K562 (cell line): ENCODE results near the gene RNF166. TPM values are rescaled to one million over a fixed set of nuclear protein-coding genes. Genes with fewer than 3 reads are reported as not detected.

Source experiments
- ATAC-seq: fragments of 200-7000 bp; cut with Tn5 transposase; 3 replicates; pipeline ENCODE4 v1.9.1; 2020; ENCODE audit warnings: moderate library complexity
- BruUV-seq: library from RNA; stranded (reverse); fragments of 400-500 nt; replicated peaks from 2 replicates; lab custom pipeline; 2021; lab: Mats Ljungman, UMichigan
- CTCF ChIA-PET: fragments of 300-600 bp; formaldehyde crosslinking; extraction: SDS; loops from one replicate; lab custom pipeline; 2021; ENCODE audit warnings: low intra/inter-chr PET ratio; lab: Yijun Ruan, JAX
- POLR2A ChIA-PET: fragments of 300-600, 350-650 bp; sonication (Branson Sonifier 250); formaldehyde crosslinking; extraction: SDS; loops from one replicate; lab custom pipeline; 2021; ENCODE audit warnings: antibody characterized with exemption, inconsistent platforms; lab: Yijun Ruan, JAX
- DNase-seq, 4 experiments: peaks; one replicate each; pipeline versions ENCODE4 v3.0.0 to v3.0.0-alpha.2; 2011 to 2018; ENCODE audit warnings: low spot score in 3 of 4, mixed read lengths in 3 of 4; ENCODE audit errors: extremely low read depth in 1 of 4
- FAIRE-seq: peaks from 2 replicates; lab custom pipeline; 2011; peaks lifted over from hg19 to GRCh38; lab: Jason Lieb, UNC
- H2AFZ ChIP-seq: 2 replicates; pipeline ENCODE4 v1.6.0; 2011; ENCODE audit warnings: low read depth, low read length, control low read depth, inconsistent platforms
- H3K27ac ChIP-seq: fragments of 200-600 bp; 3 replicates; pipeline ENCODE4 v1.8.0; 2011; ENCODE audit warnings: low read depth, mild to moderate bottlenecking, control low read depth, inconsistent platforms, low read length, moderate library complexity, mixed read lengths; ENCODE audit errors: extremely low read depth
- H3K27me3 ChIP-seq, 2 experiments: fragments of 300-600 bp in 1 of 2; 2 replicates in 1 of 2; 3 replicates in 1 of 2; pipeline versions ENCODE4 v1.6.0 to v1.8.0; 2011; ENCODE audit warnings: inconsistent platforms in 2 of 2, low read length in 2 of 2, mild to moderate bottlenecking in 1 of 2, mixed read lengths in 1 of 2, moderate library complexity in 1 of 2; ENCODE audit not compliant: control insufficient read depth in 2 of 2, insufficient read depth in 2 of 2
- H3K36me3 ChIP-seq: fragments of 300-600 bp; 3 replicates; pipeline ENCODE4 v1.8.0; 2011; ENCODE audit warnings: mild to moderate bottlenecking, low read length, inconsistent platforms; ENCODE audit not compliant: control insufficient read depth, insufficient read depth
- H3K4me1 ChIP-seq, 2 experiments: fragments of 200-600 bp in 1 of 2; replicated peaks in 1 of 2; 2 replicates in 1 of 2; 3 replicates in 1 of 2; pipeline versions ENCODE4 v1.5.1 to v1.8.0; 2011; ENCODE audit warnings: inconsistent platforms in 2 of 2, low read length in 2 of 2, mild to moderate bottlenecking in 1 of 2, mixed read lengths in 1 of 2, moderate library complexity in 1 of 2; ENCODE audit not compliant: control insufficient read depth in 2 of 2, insufficient read depth in 2 of 2
- H3K4me2 ChIP-seq: 2 replicates; pipeline ENCODE4 v1.6.1; 2011; ENCODE audit warnings: low read length, control low read depth, inconsistent platforms, mixed read lengths; ENCODE audit not compliant: insufficient read depth
- H3K4me3 ChIP-seq: fragments of 200-600 bp; sonication (generic), shearing (Covaris generic); 2 replicates; pipeline ENCODE4 v1.5.1; 2016; ENCODE audit warnings: control low read depth, inconsistent platforms
- H3K79me2 ChIP-seq: fragments of 200-600 bp; 3 replicates; pipeline ENCODE4 v1.8.0; 2011; ENCODE audit warnings: low read length, inconsistent platforms; ENCODE audit not compliant: control insufficient read depth, insufficient read depth
- H3K9ac ChIP-seq, 2 experiments: 2 replicates each; pipeline versions ENCODE4 v1.6.0 to v1.6.1; 2011; ENCODE audit warnings: low read depth in 2 of 2, low read length in 2 of 2, control low read depth in 1 of 2, inconsistent platforms in 1 of 2, mild to moderate bottlenecking in 1 of 2, mixed read lengths in 1 of 2; ENCODE audit not compliant: insufficient read depth in 1 of 2
- H3K9me1 ChIP-seq: one replicate; pipeline ENCODE4 v1.6.0; 2011; ENCODE audit warnings: inconsistent platforms, mild to moderate bottlenecking, low read length, moderate library complexity; ENCODE audit not compliant: control insufficient read depth, insufficient read depth
- H3K9me3 ChIP-seq: replicated peaks from 2 replicates; pipeline ENCODE4 v1.5.1; 2011; ENCODE audit warnings: low read depth, low read length, inconsistent platforms; ENCODE audit not compliant: control insufficient read depth, insufficient read depth
- H4K20me1 ChIP-seq: replicated peaks from 2 replicates; pipeline ENCODE4 v1.6.1; 2011; ENCODE audit warnings: low read length, inconsistent platforms, mixed read lengths; ENCODE audit not compliant: control insufficient read depth, insufficient read depth
- BRF1 ChIP-seq: IDR thresholded peaks from 3 replicates; pipeline ENCODE4 v1.6.1; 2011; ENCODE audit warnings: borderline replicate concordance, mild to moderate bottlenecking; ENCODE audit not compliant: insufficient read length; ENCODE audit errors: extremely low read depth
- COPS2 ChIP-seq: fragments of 450-650 bp; conservative IDR thresholded peaks from 2 replicates; pipeline ENCODE4 v1.6.1; 2016; ENCODE audit warnings: mild to moderate bottlenecking, moderate library complexity
- HNRNPH1 ChIP-seq: fragments of 200-400 bp; formaldehyde crosslinking; optimal IDR thresholded peaks from 2 replicates; pipeline ENCODE3; 2017; ENCODE audit warnings: low read depth, mild to moderate bottlenecking, low read length, moderate library complexity
- KLF1 ChIP-seq: fragments of 450-650 bp; IDR thresholded peaks from 2 replicates; pipeline ENCODE4 v1.6.1; 2016; ENCODE audit warnings: missing genetic modification characterization, missing compliant biosample characterization
- POLR2A ChIP-seq: fragments of 450-650 bp; conservative IDR thresholded peaks from 2 replicates; pipeline ENCODE4 v1.6.1; 2016
- POLR2G ChIP-seq: fragments of 200-400 bp; formaldehyde crosslinking; IDR thresholded peaks from 2 replicates; pipeline ENCODE4 v1.6.1; 2017; ENCODE audit warnings: low read depth, mild to moderate bottlenecking, antibody characterized with exemption, low read length, moderate library complexity
- RBFOX2 ChIP-seq: fragments of 200-400 bp; formaldehyde crosslinking; IDR thresholded peaks from 2 replicates; pipeline ENCODE4 v1.6.1; 2017; ENCODE audit warnings: low read depth, mild to moderate bottlenecking, low read length, moderate library complexity
- RBM22 ChIP-seq: fragments of 200-400 bp; formaldehyde crosslinking; IDR thresholded peaks from 2 replicates; pipeline ENCODE4 v1.6.1; 2018; ENCODE audit warnings: low read length, low read depth; ENCODE audit not compliant: poor library complexity, severe bottlenecking
- RNF2 ChIP-seq: sonication (generic); IDR thresholded peaks from 2 replicates; pipeline ENCODE4 v1.6.1; 2016
- TAF9B ChIP-seq: fragments of 450-650 bp; IDR thresholded peaks from 2 replicates; pipeline ENCODE4 v1.6.1; 2018; ENCODE audit warnings: mild to moderate bottlenecking; ENCODE audit not compliant: partially characterized antibody
- TARDBP ChIP-seq: fragments of 450-650 bp; IDR thresholded peaks from 2 replicates; pipeline ENCODE4 v1.6.1; 2016
- TCF7 ChIP-seq: sonication (generic); IDR thresholded peaks from 2 replicates; pipeline ENCODE4 v1.6.1; 2016; ENCODE audit warnings: antibody characterized with exemption, borderline replicate concordance
- ZNF174 ChIP-seq: fragments of 250-450 bp; sonication (Bioruptor Pico); IDR thresholded peaks from 2 replicates; pipeline ENCODE4 v1.4.0; 2020; ENCODE audit warnings: mild to moderate bottlenecking
- ZNF217 ChIP-seq: sonication (generic); formaldehyde crosslinking; IDR thresholded peaks from 2 replicates; pipeline ENCODE4 v1.8.0; 2022; ENCODE audit warnings: mild to moderate bottlenecking, missing genetic modification reagents
- ZNF436 ChIP-seq: fragments of 250-450, 450-650 bp; sonication (Bioruptor Pico); formaldehyde crosslinking; IDR thresholded peaks from 2 replicates; pipeline ENCODE4 v1.7.0; 2020; ENCODE audit warnings: mild to moderate bottlenecking
- ZNF589 ChIP-seq: fragments of 200-800 bp; sonication (Bioruptor generic); IDR thresholded peaks from 2 replicates; pipeline ENCODE4 v1.6.1; 2016; ENCODE audit warnings: low read depth, missing genetic modification characterization, missing compliant biosample characterization
- WGBS: fragments of 100-300 bp; shearing (Covaris generic); methylation state at CpG from one replicate; pipeline ENCODE4 v1.1.6; 2016; ENCODE audit warnings: low coverage, mixed read lengths; ENCODE audit not compliant: insufficient coverage; ENCODE audit errors: missing lambda C conversion rate; 5-methylcytosine and 5-hydroxymethylcytosine counted together
- in situ Hi-C: fragments of 300-500 bp; cut with MboI; formaldehyde crosslinking; loops from 4 replicates; pipeline ENCODE4 v1.15.0; 2018; ENCODE audit warnings: inconsistent platforms, mixed read lengths
- intact Hi-C: fragments of 100-400 bp; cut with micrococcal nuclease; formaldehyde crosslinking; loops from 2 replicates; pipeline ENCODE4 v1.14.2; 2022
- polyA plus RNA-seq, 8 experiments: library from polyadenylated mRNA; depleted of rRNA in 4 of 8; stranded (reverse) in 5 of 8; unstranded in 3 of 8; fragments of >200 nt; fragmentation: Nextera tagmentation in 2 of 8; fragmentation: Illumina TruSeq in 1 of 8; extraction: Ambion mirVana in 2 of 8; extraction: Trizol in 1 of 8; gene quantifications; 2 replicates each; pipeline versions ENCODE4 v1.2.1 to v1.2.3, GENCODE V29; 2011 to 2014; ENCODE audit warnings: inconsistent platforms in 1 of 8, missing spikeins in 1 of 8
- total RNA-seq, 7 experiments: library from RNA; depleted of rRNA in 6 of 7; stranded (reverse); fragments of >200 nt in 6 of 7; fragmentation: Illumina TruSeq in 2 of 7; extraction: Trizol in 2 of 7; gene quantifications; 2 replicates each; pipeline versions ENCODE4 v1.2.1 to v1.2.3, GENCODE V29; 2011 to 2021; ENCODE audit warnings: low replicate concordance in 1 of 7
- TF ChIP-seq, protein P1 (sequence below): fragments of 200-800 bp; sonication (Bioruptor generic); IDR thresholded peaks from 2 replicates; pipeline ENCODE4 v1.6.1; 2017; ENCODE audit warnings: missing genetic modification characterization, missing compliant biosample characterization
- TF ChIP-seq, protein P2 (sequence below), 2 experiments: fragments of 200-800 bp in 1 of 2; sonication (Bioruptor generic) in 1 of 2; sonication (generic) in 1 of 2; formaldehyde crosslinking in 1 of 2; IDR thresholded peaks in 1 of 2; conservative IDR thresholded peaks in 1 of 2; 2 replicates each; pipeline versions ENCODE4 v1.5.0 to v1.6.1; 2016 to 2020; ENCODE audit warnings: missing compliant biosample characterization in 1 of 2, missing genetic modification characterization in 1 of 2, missing genetic modification reagents in 1 of 2
- TF ChIP-seq, protein P3 (sequence below): sonication (generic); formaldehyde crosslinking; IDR thresholded peaks from 2 replicates; pipeline ENCODE4 v1.8.1; 2022; ENCODE audit warnings: missing genetic modification reagents

The RNF166 gene
- total and polyA plus RNA-seq, 9 of the 15 experiments (the other 6 are each of a cell fraction or from before 2014, with no cell fraction given): 0.56 to 60.3 (median 19.5) TPM

DNA sequence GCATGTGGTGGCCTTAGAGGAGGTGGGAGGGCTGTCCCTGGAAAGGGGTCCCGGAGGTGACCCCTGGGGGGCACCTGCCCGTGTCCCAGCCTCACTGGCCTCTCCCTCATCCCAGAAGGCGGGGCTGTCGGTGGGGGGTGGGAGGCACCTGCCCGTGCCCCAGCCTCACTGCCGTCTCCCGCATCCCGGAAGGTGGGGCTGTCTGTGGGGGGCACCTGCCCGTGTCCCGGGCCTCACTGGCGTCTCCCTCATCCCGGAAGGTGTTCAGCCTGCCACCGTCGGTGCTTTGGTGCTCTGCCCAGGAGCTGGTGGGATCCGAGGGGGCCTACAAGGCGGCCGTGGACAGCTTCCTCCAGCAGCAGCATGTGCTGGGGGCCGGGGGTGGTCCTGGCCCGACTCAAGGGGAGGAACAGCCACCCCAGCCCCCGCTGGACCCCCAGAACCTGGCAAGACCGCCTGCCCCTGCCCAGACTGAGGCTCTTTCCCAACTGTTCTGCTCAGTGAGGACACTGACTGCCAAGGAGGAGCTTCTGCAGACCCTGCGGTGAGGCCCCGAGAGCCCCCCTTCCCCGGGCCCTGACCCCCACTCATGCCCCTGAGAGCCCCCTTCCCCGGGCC lies 6.3 kb upstream of the RNF166 start:
- H3K4me1 ChIP-seq: peaks cover 0 to 73% of the 10 kb centered on the region in 2 experiments; a peak in 3 of 5 replicates
- no peak overlapping the region for H2AFZ ChIP-seq
- ATAC-seq (no peak), DNase-seq (no peak), FAIRE-seq (no peak)
- ChIA-PET CTCF (interaction anchor here (0.7 kb wide), 1 partner anchor 96 kb away, joined by 3 read pairs; no protein-coding TSS in a partner anchor), POLR2A (interaction anchor here (0.5 to 1.3 kb wide), 4 partner anchors 10 to 80 kb away, joined by 3 to 6 read pairs (median 4); no protein-coding TSS in a partner anchor)
- no peaks in the 10 kb centered on the region; a peak in 1 of 5 replicates for H3K27me3 ChIP-seq
- H3K36me3 ChIP-seq: peaks cover 92% of the 10 kb centered on the region
- no peak for TF ChIP-seq ZNF174 (CRISPR knock-in tag)
- TF ChIP-seq TAF9B: no peak
- TF ChIP-seq, protein P1, sequence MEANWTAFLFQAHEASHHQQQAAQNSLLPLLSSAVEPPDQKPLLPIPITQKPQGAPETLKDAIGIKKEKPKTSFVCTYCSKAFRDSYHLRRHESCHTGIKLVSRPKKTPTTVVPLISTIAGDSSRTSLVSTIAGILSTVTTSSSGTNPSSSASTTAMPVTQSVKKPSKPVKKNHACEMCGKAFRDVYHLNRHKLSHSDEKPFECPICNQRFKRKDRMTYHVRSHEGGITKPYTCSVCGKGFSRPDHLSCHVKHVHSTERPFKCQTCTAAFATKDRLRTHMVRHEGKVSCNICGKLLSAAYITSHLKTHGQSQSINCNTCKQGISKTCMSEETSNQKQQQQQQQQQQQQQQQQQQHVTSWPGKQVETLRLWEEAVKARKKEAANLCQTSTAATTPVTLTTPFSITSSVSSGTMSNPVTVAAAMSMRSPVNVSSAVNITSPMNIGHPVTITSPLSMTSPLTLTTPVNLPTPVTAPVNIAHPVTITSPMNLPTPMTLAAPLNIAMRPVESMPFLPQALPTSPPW (CRISPR knock-in tag): 0 out of 2 replicates have a peak, but pooled peaks have one; percentile 12
- peak; percentile 73 for TF ChIP-seq POLR2G
- TF ChIP-seq BRF1: no peak
- no peak for TF ChIP-seq TCF7
- peak; percentile 29 for TF ChIP-seq POLR2A
- TF ChIP-seq TARDBP: no peak
- TF ChIP-seq RNF2: no peak
- TF ChIP-seq HNRNPH1: no peak
- no peak for TF ChIP-seq ZNF436 (CRISPR knock-in tag)
- no peak for TF ChIP-seq ZNF589 (CRISPR knock-in tag)
- TF ChIP-seq, protein P2, sequence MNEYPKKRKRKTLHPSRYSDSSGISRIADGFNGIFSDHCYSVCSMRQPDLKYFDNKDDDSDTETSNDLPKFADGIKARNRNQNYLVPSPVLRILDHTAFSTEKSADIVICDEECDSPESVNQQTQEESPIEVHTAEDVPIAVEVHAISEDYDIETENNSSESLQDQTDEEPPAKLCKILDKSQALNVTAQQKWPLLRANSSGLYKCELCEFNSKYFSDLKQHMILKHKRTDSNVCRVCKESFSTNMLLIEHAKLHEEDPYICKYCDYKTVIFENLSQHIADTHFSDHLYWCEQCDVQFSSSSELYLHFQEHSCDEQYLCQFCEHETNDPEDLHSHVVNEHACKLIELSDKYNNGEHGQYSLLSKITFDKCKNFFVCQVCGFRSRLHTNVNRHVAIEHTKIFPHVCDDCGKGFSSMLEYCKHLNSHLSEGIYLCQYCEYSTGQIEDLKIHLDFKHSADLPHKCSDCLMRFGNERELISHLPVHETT (CRISPR knock-in tag; conservative IDR thresholded peaks at IDR 0.05 in 1 of 2, IDR thresholded peaks at IDR 0.05 in 1 of 2): no peak
- TF ChIP-seq ZNF217 (CRISPR knock-in tag): no peak
- TF ChIP-seq, protein P3, sequence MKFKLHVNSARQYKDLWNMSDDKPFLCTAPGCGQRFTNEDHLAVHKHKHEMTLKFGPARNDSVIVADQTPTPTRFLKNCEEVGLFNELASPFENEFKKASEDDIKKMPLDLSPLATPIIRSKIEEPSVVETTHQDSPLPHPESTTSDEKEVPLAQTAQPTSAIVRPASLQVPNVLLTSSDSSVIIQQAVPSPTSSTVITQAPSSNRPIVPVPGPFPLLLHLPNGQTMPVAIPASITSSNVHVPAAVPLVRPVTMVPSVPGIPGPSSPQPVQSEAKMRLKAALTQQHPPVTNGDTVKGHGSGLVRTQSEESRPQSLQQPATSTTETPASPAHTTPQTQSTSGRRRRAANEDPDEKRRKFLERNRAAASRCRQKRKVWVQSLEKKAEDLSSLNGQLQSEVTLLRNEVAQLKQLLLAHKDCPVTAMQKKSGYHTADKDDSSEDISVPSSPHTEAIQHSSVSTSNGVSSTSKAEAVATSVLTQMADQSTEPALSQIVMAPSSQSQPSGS (CRISPR knock-in tag): no peak
- TF ChIP-seq RBFOX2: peak; percentile 55
- TF ChIP-seq RBM22: peak; percentile 72
- no peak for TF ChIP-seq KLF1 (tag)
- no peak for TF ChIP-seq COPS2
- 0 out of 2 replicates have a peak, but pooled peaks cover 2% of the 10 kb centered on the region for H3K9me3 ChIP-seq
- in situ Hi-C loops (no loop called here), intact Hi-C loops (no loop called here)
- no TSS peak for BruUV-seq
- H3K27ac ChIP-seq: no peak overlapping the region
- peaks cover 33% of the 10 kb centered on the region for H3K79me2 ChIP-seq
- no peak overlapping the region for H3K4me3 ChIP-seq
- 82% methylated on average over 14 of the region's 25 CpGs for WGBS
- H3K9me1 ChIP-seq: peaks cover 3% of the 10 kb centered on the region
- H3K9ac ChIP-seq: 0 out of 4 replicates have a peak overlapping the region, but pooled peaks of 1 of the 2 experiments have one; percentile 23
- H3K4me2 ChIP-seq: no peak overlapping the region
- peaks cover 17% of the 10 kb centered on the region; the same call in 1 of the 2 replicates for H4K20me1 ChIP-seq
